IMR-90 (cell line): Measurements from ENCODE around the gene EVA1C. TPM values are rescaled to one million over a fixed set of nuclear protein-coding genes. Genes with fewer than 3 reads are reported as not detected.

Experiments
- ATAC-seq: fragments of 200-7000 bp; cut with Tn5 transposase; 2 replicates; pipeline ENCODE4 v1.9.1; 2020; ENCODE audit warnings: low read depth, mild to moderate bottlenecking, moderate library complexity
- BruUV-seq: library from RNA; stranded (reverse); fragments of 400-500 nt; replicated peaks from 2 replicates; lab custom pipeline; 2021; lab: Mats Ljungman, UMichigan
- CTCF ChIA-PET: fragments of 300-600 bp; formaldehyde crosslinking; extraction: SDS; loops from one replicate; lab custom pipeline; 2021; ENCODE audit warnings: antibody characterized with exemption; lab: Yijun Ruan, JAX
- POLR2A ChIA-PET: fragments of 300-600 bp; sonication (Branson Sonifier 250); formaldehyde crosslinking; loops from one replicate; lab custom pipeline; 2022; ENCODE audit warnings: antibody characterized with exemption; ENCODE audit not compliant: unreplicated experiment; lab: Charles Lee
- DNase-seq: peaks from one replicate; pipeline ENCODE4 v3.0.0; 2013
- H2AFZ ChIP-seq: replicated peaks from 2 replicates; pipeline ENCODE3; 2013; ENCODE audit warnings: low read length, mild to moderate bottlenecking; ENCODE audit not compliant: poor library complexity
- H2AK5ac ChIP-seq: 2 replicates; pipeline ENCODE4 v1.6.1; 2013; ENCODE audit warnings: low read depth, low read length, inconsistent platforms
- H2AK9ac ChIP-seq: replicated peaks from 2 replicates; pipeline ENCODE3; 2013; ENCODE audit warnings: mild to moderate bottlenecking, low read depth, low read length, moderate library complexity; ENCODE audit not compliant: poor library complexity
- H2BK120ac ChIP-seq: 2 replicates; pipeline ENCODE4 v1.6.1; 2013; ENCODE audit warnings: low read depth, low read length, inconsistent platforms
- H2BK15ac ChIP-seq: 3 replicates; pipeline ENCODE4 v1.6.1; 2013; ENCODE audit warnings: low read depth, low read length, inconsistent platforms
- H2BK20ac ChIP-seq: 2 replicates; pipeline ENCODE4 v1.6.1; 2013; ENCODE audit warnings: low read depth, mild to moderate bottlenecking, inconsistent platforms, low read length, moderate library complexity
- H2BK5ac ChIP-seq: 2 replicates; pipeline ENCODE4 v1.6.1; 2013; ENCODE audit warnings: mild to moderate bottlenecking, low read depth, low read length, inconsistent platforms; ENCODE audit not compliant: poor library complexity, severe bottlenecking
- H3K14ac ChIP-seq: replicated peaks from 2 replicates; pipeline ENCODE4 v1.6.1; 2013; ENCODE audit warnings: low read depth, low read length, inconsistent platforms
- H3K18ac ChIP-seq: 2 replicates; pipeline ENCODE4 v1.6.1; 2013; ENCODE audit warnings: low read depth, low read length, control low read depth
- H3K23ac ChIP-seq: 2 replicates; pipeline ENCODE4 v1.6.1; 2013; ENCODE audit warnings: low read depth, low read length, inconsistent platforms
- H3K27ac ChIP-seq: 2 replicates; pipeline ENCODE4 v1.5.1; 2013; ENCODE audit warnings: mild to moderate bottlenecking, control low read depth, low read length; ENCODE audit not compliant: insufficient read depth
- H3K27me3 ChIP-seq: 2 replicates; pipeline ENCODE4 v1.6.1; 2013; ENCODE audit warnings: low read length; ENCODE audit not compliant: control insufficient read depth, insufficient read depth
- H3K36me3 ChIP-seq: 2 replicates; pipeline ENCODE4 v1.6.1; 2013; ENCODE audit warnings: low read length, mixed read lengths; ENCODE audit not compliant: control insufficient read depth, insufficient read depth
- H3K4ac ChIP-seq: 2 replicates; pipeline ENCODE4 v1.6.1; 2013; ENCODE audit warnings: low read depth, low read length, inconsistent platforms
- H3K4me1 ChIP-seq: 2 replicates; pipeline ENCODE4 v1.6.1; 2013; ENCODE audit warnings: low read length, mixed read lengths; ENCODE audit not compliant: control insufficient read depth, insufficient read depth
- H3K4me2 ChIP-seq: 2 replicates; pipeline ENCODE4 v1.6.1; 2013; ENCODE audit warnings: low read depth, mild to moderate bottlenecking, control low read depth, low read length, moderate library complexity
- H3K4me3 ChIP-seq: 2 replicates; pipeline ENCODE4 v1.5.1; 2013; ENCODE audit warnings: low read depth, mild to moderate bottlenecking, control low read depth, low read length, moderate library complexity; ENCODE audit not compliant: insufficient read depth
- H3K56ac ChIP-seq: 2 replicates; pipeline ENCODE4 v1.6.1; 2013; ENCODE audit warnings: low read length, inconsistent platforms; ENCODE audit not compliant: insufficient read depth; ENCODE audit errors: extremely low read depth
- H3K79me1 ChIP-seq, 2 experiments: 2 replicates each; pipeline ENCODE4 v1.6.1; 2013; ENCODE audit warnings: low read length in 2 of 2, inconsistent platforms in 1 of 2, low read depth in 1 of 2
- H3K9ac ChIP-seq: 2 replicates; pipeline ENCODE4 v1.6.1; 2013; ENCODE audit warnings: low read depth, low read length, control low read depth
- H3K9me1 ChIP-seq: 2 replicates; pipeline ENCODE4 v1.6.1; 2013; ENCODE audit warnings: low read length, inconsistent platforms; ENCODE audit not compliant: insufficient read depth
- H3K9me3 ChIP-seq: 2 replicates; pipeline ENCODE4 v1.6.1; 2013; ENCODE audit warnings: low read length; ENCODE audit not compliant: control insufficient read depth, insufficient read depth
- H4K20me1 ChIP-seq: 2 replicates; pipeline ENCODE4 v1.6.1; 2013; ENCODE audit warnings: low read length, inconsistent platforms; ENCODE audit not compliant: insufficient read depth
- H4K5ac ChIP-seq: 2 replicates; pipeline ENCODE4 v1.6.1; 2013; ENCODE audit warnings: mild to moderate bottlenecking, low read depth, low read length, control low read depth
- H4K8ac ChIP-seq, 2 experiments: 2 replicates each; pipeline ENCODE4 v1.6.1; 2013; ENCODE audit warnings: low read depth in 2 of 2, low read length in 2 of 2, control low read depth in 1 of 2, inconsistent platforms in 1 of 2
- H4K91ac ChIP-seq: 2 replicates; pipeline ENCODE4 v1.6.1; 2013; ENCODE audit warnings: low read depth, low read length, inconsistent platforms; ENCODE audit not compliant: insufficient read depth
- BHLHE40 ChIP-seq: fragments of 150-350 bp; IDR thresholded peaks from 2 replicates; pipeline ENCODE4 v1.6.1; 2016; ENCODE audit warnings: mild to moderate bottlenecking, low read depth, low read length
- CEBPB ChIP-seq: IDR thresholded peaks from 2 replicates; pipeline ENCODE4 v1.6.1; 2012; ENCODE audit warnings: low read depth, low read length, improper control_type of control experiment
- CHD1 ChIP-seq: IDR thresholded peaks from 2 replicates; pipeline ENCODE4 v1.6.1; 2012; ENCODE audit warnings: low read depth, low read length, improper control_type of control experiment
- FOS ChIP-seq: fragments of 150-350 bp; IDR thresholded peaks from 2 replicates; pipeline ENCODE4 v1.6.1; 2016; ENCODE audit warnings: low read depth, low read length
- MAFK ChIP-seq: IDR thresholded peaks from 2 replicates; pipeline ENCODE4 v1.6.1; 2012; ENCODE audit warnings: low read depth, low read length, improper control_type of control experiment
- MAZ ChIP-seq: IDR thresholded peaks from 2 replicates; pipeline ENCODE4 v1.6.1; 2012; ENCODE audit warnings: low read depth, mild to moderate bottlenecking, low read length, improper control_type of control experiment, moderate library complexity, borderline replicate concordance
- MXI1 ChIP-seq: IDR thresholded peaks from 2 replicates; pipeline ENCODE4 v1.6.1; 2012; ENCODE audit warnings: low read depth, mild to moderate bottlenecking, low read length, moderate library complexity, borderline replicate concordance
- NFE2L2 ChIP-seq: fragments of 150-350 bp; IDR thresholded peaks from 2 replicates; pipeline ENCODE4 v1.6.1; 2016; ENCODE audit warnings: low read depth, mild to moderate bottlenecking, low read length
- POLR2A ChIP-seq: IDR thresholded peaks from 2 replicates; pipeline ENCODE4 v1.6.1; 2012; ENCODE audit warnings: mild to moderate bottlenecking, low read depth, low read length
- RAD21 ChIP-seq: IDR thresholded peaks from 2 replicates; pipeline ENCODE4 v1.6.1; 2012; ENCODE audit warnings: low read length, improper control_type of control experiment
- RCOR1 ChIP-seq: IDR thresholded peaks from 2 replicates; pipeline ENCODE4 v1.6.1; 2012; ENCODE audit warnings: mild to moderate bottlenecking, low read length, improper control_type of control experiment; ENCODE audit not compliant: insufficient replicate concordance
- RFX5 ChIP-seq: IDR thresholded peaks from 2 replicates; pipeline ENCODE4 v1.8.0; 2012; ENCODE audit warnings: low read depth, mild to moderate bottlenecking, low read length, moderate library complexity
- SMC3 ChIP-seq: fragments of 150-350 bp; IDR thresholded peaks from 2 replicates; pipeline ENCODE4 v1.6.1; 2016; ENCODE audit warnings: low read depth, mild to moderate bottlenecking, antibody characterized with exemption, low read length, moderate library complexity
- WGBS, 2 experiments: methylation state at CpG; one replicate each; pipeline versions ENCODE4 v1.1.5 to v1.1.7; 2013; ENCODE audit warnings: missing lambda C conversion rate in 2 of 2; ENCODE audit not compliant: insufficient read length in 1 of 2; ENCODE audit errors: extremely low coverage in 2 of 2; 5-methylcytosine and 5-hydroxymethylcytosine counted together
- dilution Hi-C: fragments of 300-500 bp; cut with HindIII; formaldehyde crosslinking; loops from one replicate; pipeline ENCODE4 v1.14.3; 2018; ENCODE audit warnings: low sequenced_read_pairs; ENCODE audit not compliant: unreplicated experiment
- in situ Hi-C: fragments of 300-500 bp; cut with MboI; formaldehyde crosslinking; loops from 3 replicates; pipeline ENCODE4 v1.14.3; 2019; ENCODE audit warnings: low sequenced_read_pairs, inconsistent platforms, mixed read lengths
- intact Hi-C: fragments of 100-400 bp; cut with micrococcal nuclease; formaldehyde crosslinking; loops from 2 replicates; pipeline ENCODE4 v1.10.0; 2022
- polyA plus RNA-seq, 3 experiments: library from polyadenylated mRNA; depleted of rRNA; stranded (reverse); fragments of >200 nt; gene quantifications; 2 replicates each; pipeline ENCODE4 v1.2.3, GENCODE V29; 2012; ENCODE audit warnings: low replicate concordance in 1 of 3
- total RNA-seq: library from RNA; depleted of rRNA; stranded (reverse); fragments of >200 nt; gene quantifications from 2 replicates; pipeline ENCODE4 v1.2.3, GENCODE V29; 2012
- TF ChIP-seq, protein P1 (sequence below): conservative IDR thresholded peaks from 2 replicates; pipeline ENCODE4 v1.5.1; 2012; ENCODE audit warnings: mild to moderate bottlenecking, low read depth, low read length, improper control_type of control experiment
- TF ChIP-seq, protein P2 (sequence below): fragments of 150-350 bp; IDR thresholded peaks from 2 replicates; pipeline ENCODE4 v1.6.1; 2017; ENCODE audit warnings: mild to moderate bottlenecking, antibody characterized with exemption, low read length, low read depth
- TF ChIP-seq, protein P3 (sequence below): fragments of 150-350 bp; IDR thresholded peaks from 2 replicates; pipeline ENCODE4 v1.6.1; 2016; ENCODE audit warnings: low read depth, mild to moderate bottlenecking, low read length, moderate library complexity, borderline replicate concordance

EVA1C gene
- total and polyA plus RNA-seq, 2 of the 4 experiments (the other 2 are of a cell fraction): 0.72 to 1.1 TPM

DNA sequence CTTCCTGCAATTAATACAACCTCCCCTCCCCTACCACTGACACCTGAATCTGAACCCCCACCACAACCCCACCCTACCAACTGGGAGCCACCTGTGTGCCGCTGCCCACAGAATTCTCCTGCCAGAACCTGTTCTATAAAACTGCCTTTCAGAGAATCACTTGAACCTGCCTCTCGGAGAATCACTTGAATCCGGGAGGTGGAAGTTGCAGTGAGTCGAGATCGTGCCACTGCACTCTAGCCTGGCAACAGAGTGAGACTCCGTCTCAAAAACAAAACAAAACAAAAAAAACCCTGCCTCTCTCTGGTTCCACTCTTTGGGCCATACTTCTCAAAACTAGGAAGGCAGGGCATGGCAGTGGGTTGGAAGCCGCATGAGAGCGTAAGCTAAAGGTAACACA lies 25.4 kb upstream of the EVA1C start:
- Histone ChIP-seq H3K4ac (no peak overlapping the region), H2BK15ac (no peak overlapping the region), H3K27me3 (no peaks in the 10 kb centered on the region), H4K8ac (no peak overlapping the region), H2AFZ (no peak overlapping the region), H3K4me1 (peaks cover 13% of the 10 kb centered on the region), H4K5ac (no peak overlapping the region), H2AK5ac (no peak overlapping the region), H2BK5ac (no peak overlapping the region), H3K4me3 (no peak overlapping the region), H3K14ac (no peak overlapping the region), H3K9me3 (no peaks in the 10 kb centered on the region), H2BK120ac (no peak overlapping the region), H3K4me2 (no peak overlapping the region), H3K23ac (no peak overlapping the region), H3K56ac (no peak overlapping the region), H2BK20ac (no peak overlapping the region), H3K18ac (no peak overlapping the region), H4K20me1 (peaks cover 47% of the 10 kb centered on the region), H2AK9ac (no peak overlapping the region), H3K27ac (no peak overlapping the region), H3K79me1 (peaks cover 28 to 81% of the 10 kb centered on the region in 2 experiments; a peak in 3 of 4 replicates), H3K9me1 (peaks cover 10% of the 10 kb centered on the region), H3K36me3 (peaks cover 25% of the 10 kb centered on the region), H4K91ac (no peak overlapping the region), H3K9ac (no peak overlapping the region)
- ATAC-seq (no peak), DNase-seq (no peak)
- intact Hi-C loops: no loop called here
- POLR2A ChIA-PET: interaction anchor here (0.5 kb wide), 1 partner anchor 214 kb away, joined by 3 read pairs; no protein-coding TSS in a partner anchor
- CTCF ChIA-PET: interaction anchor here (1.4 kb wide), 1 partner anchor 214 kb away, joined by 3 read pairs; no protein-coding TSS in a partner anchor
- 100% methylated on average over 3 of the region's 8 CpGs; no CpG with 5 or more reads in 1 of the 2 experiments for WGBS, 2 experiments
- TF ChIP-seq RAD21 (no peak), POLR2A (no peak), SMC3 (no peak), RFX5 (no peak), MAZ (no peak), MXI1 (no peak), BHLHE40 (no peak), RCOR1 (no peak), FOS (no peak), CEBPB (no peak), NFE2L2 (no peak), CHD1 (no peak), MAFK (no peak)
- TF ChIP-seq, protein P1, sequence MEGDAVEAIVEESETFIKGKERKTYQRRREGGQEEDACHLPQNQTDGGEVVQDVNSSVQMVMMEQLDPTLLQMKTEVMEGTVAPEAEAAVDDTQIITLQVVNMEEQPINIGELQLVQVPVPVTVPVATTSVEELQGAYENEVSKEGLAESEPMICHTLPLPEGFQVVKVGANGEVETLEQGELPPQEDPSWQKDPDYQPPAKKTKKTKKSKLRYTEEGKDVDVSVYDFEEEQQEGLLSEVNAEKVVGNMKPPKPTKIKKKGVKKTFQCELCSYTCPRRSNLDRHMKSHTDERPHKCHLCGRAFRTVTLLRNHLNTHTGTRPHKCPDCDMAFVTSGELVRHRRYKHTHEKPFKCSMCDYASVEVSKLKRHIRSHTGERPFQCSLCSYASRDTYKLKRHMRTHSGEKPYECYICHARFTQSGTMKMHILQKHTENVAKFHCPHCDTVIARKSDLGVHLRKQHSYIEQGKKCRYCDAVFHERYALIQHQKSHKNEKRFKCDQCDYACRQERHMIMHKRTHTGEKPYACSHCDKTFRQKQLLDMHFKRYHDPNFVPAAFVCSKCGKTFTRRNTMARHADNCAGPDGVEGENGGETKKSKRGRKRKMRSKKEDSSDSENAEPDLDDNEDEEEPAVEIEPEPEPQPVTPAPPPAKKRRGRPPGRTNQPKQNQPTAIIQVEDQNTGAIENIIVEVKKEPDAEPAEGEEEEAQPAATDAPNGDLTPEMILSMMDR: no peak
- TF ChIP-seq, protein P2, sequence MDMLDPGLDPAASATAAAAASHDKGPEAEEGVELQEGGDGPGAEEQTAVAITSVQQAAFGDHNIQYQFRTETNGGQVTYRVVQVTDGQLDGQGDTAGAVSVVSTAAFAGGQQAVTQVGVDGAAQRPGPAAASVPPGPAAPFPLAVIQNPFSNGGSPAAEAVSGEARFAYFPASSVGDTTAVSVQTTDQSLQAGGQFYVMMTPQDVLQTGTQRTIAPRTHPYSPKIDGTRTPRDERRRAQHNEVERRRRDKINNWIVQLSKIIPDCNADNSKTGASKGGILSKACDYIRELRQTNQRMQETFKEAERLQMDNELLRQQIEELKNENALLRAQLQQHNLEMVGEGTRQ: no peak
- TF ChIP-seq, protein P3, sequence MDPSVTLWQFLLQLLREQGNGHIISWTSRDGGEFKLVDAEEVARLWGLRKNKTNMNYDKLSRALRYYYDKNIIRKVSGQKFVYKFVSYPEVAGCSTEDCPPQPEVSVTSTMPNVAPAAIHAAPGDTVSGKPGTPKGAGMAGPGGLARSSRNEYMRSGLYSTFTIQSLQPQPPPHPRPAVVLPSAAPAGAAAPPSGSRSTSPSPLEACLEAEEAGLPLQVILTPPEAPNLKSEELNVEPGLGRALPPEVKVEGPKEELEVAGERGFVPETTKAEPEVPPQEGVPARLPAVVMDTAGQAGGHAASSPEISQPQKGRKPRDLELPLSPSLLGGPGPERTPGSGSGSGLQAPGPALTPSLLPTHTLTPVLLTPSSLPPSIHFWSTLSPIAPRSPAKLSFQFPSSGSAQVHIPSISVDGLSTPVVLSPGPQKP: no peak
- in situ Hi-C loops: loop anchor here (25.0 kb wide), 1 partner anchor 350 kb away; the partner anchor contains the start of gene SYNJ1
- BruUV-seq: no TSS peak
- dilution Hi-C loops: no loop called here
